ENCODE measurements around the gene RNFT2.

RNFT2 gene

DNA sequence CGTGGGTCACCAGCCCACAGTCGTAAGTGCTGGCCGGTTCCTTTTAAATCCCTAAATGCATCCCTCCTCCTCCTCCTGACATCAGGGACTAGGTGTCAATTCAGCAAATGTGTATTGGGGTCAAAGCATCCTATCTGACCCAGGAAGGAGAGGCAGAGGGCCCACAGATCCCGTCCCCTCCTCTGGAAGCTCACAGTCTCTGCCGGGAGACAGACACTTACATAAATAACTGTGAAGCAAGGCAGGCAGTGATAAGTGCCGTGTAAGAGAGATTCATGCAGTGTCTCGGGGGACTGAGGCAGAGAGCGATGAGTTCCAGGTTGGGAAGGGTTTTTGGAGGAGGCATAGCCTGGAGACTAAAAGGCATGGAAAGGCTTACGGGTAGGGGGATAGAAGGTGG is 99.0 kb downstream of the RNFT2 start:
- TF ChIP-seq, protein P1, sequence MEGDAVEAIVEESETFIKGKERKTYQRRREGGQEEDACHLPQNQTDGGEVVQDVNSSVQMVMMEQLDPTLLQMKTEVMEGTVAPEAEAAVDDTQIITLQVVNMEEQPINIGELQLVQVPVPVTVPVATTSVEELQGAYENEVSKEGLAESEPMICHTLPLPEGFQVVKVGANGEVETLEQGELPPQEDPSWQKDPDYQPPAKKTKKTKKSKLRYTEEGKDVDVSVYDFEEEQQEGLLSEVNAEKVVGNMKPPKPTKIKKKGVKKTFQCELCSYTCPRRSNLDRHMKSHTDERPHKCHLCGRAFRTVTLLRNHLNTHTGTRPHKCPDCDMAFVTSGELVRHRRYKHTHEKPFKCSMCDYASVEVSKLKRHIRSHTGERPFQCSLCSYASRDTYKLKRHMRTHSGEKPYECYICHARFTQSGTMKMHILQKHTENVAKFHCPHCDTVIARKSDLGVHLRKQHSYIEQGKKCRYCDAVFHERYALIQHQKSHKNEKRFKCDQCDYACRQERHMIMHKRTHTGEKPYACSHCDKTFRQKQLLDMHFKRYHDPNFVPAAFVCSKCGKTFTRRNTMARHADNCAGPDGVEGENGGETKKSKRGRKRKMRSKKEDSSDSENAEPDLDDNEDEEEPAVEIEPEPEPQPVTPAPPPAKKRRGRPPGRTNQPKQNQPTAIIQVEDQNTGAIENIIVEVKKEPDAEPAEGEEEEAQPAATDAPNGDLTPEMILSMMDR (IDR thresholded peaks at IDR 0.05; ENCODE audit: extremely low read depth, missing control alignments) = no peak
- no peak for DNase-seq (ENCODE audit: low spot score)

DNA sequence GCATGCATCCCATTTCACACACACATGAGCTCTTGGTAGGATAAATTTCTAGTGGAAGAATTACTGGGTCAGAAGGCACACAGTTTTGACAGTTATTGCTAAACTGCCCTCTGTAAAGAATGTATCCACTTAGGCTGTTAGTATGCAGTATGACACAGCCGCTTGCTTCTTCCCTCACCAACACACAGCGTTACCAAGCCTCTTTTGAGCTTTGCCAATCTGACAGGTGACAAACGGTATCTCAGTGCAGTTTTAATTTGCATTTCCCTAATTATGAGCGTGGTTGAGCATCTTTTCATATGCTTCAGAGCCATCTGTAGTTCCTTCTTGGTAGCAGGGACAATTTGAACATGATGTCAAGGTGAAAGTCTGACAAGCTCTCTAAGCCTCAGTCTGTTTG is 100.2 kb downstream of the RNFT2 start:
- DNase-seq (ENCODE audit: low spot score) = no peak
- TF ChIP-seq, protein P1 (IDR thresholded peaks at IDR 0.05; ENCODE audit: extremely low read depth, missing control alignments) = no peak

DNA sequence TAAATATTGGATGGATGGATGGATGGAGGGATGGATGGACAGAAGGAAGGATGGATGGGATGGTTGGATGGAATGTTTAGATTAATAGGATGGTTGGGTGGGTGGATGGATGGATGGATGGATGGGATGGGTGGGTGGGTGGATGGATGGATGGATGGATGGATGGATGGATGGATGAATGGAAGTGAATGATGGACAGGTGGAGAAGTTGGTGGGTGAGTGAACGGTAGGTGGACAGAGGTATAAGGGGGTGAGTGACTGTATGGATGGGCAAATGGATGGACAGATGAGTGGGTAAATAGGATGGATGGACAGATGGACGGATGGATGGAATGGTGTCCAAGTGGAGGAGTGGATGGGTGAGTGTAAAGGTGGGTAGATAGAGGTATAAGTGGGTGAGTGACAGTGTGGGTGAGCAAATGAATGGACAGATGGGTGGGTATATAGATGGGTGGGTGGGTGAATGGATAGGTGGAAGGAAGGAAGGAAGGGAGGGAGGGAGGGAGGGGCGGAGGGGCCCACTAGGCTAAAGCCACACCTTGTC is 101.2 kb downstream of the RNFT2 start:
- DNase-seq (ENCODE audit: low spot score) = no peak

DNA sequence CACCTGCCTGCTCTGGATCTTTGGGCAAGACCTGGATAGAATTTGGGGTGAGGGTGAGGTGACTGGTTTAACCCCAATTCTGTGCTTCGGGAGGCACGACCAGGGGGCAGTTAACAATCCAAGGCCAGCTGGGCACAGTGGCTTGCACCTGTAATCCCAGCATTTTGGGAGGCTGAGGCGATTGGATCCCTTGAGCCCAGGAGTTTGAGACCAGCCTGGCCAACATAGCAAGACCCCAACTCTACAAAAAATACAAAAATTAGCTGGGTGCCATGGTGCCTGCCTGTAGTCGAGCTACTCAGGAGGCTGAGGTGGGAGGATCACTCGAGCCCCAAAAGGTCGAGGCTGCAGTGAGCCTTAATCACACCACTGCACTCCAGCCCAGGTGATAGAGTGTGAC is 105.0 kb downstream of the RNFT2 start:
- no peak for DNase-seq (ENCODE audit: low spot score)
- TF ChIP-seq, protein P1 (IDR thresholded peaks at IDR 0.05; ENCODE audit: extremely low read depth, missing control alignments) = no peak

More for the DNA sequence above, 101.2 kb downstream of the RNFT2 start:
- TF ChIP-seq, protein P1 (IDR thresholded peaks at IDR 0.05; ENCODE audit: extremely low read depth, missing control alignments) = no peak

DNA sequence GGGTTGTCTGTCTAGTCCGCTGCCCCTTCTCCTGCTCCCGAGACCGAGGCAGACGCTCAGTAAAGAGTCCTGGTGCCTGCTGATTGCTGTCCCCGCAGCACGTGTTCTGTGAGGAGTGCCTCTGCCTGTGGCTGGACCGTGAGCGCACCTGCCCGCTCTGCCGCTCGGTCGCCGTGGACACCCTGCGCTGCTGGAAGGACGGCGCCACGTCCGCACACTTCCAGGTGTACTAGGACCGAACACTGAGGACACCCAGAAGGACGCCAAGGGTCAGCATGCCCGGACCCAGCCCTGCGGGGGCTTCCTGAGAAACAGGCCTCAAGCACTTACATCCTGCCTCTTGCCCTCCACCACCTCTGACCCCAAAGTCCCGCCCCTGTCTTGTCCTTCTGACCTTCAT is 111.1 kb downstream of the RNFT2 start:
- no peak for DNase-seq (ENCODE audit: low spot score)
- TF ChIP-seq, protein P1 (IDR thresholded peaks at IDR 0.05; ENCODE audit: extremely low read depth, missing control alignments) = no peak

DNA sequence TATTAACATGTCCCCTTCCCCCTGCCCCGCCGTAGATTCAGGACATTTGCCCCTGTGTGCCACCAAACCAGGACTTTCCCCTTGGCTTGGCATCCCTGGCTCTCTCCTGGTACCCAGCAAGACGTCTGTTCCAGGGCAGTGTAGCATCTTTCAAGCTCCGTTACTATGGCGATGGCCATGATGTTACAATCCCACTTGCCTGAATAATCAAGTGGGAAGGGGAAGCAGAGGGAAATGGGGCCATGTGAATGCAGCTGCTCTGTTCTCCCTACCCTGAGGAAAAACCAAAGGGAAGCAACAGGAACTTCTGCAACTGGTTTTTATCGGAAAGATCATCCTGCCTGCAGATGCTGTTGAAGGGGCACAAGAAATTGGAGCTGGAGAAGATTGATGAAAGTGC is 114.2 kb downstream of the RNFT2 start:
- TF ChIP-seq, protein P1 (IDR thresholded peaks at IDR 0.05; ENCODE audit: extremely low read depth, missing control alignments) = no peak
- no peak for DNase-seq (ENCODE audit: low spot score)

DNA sequence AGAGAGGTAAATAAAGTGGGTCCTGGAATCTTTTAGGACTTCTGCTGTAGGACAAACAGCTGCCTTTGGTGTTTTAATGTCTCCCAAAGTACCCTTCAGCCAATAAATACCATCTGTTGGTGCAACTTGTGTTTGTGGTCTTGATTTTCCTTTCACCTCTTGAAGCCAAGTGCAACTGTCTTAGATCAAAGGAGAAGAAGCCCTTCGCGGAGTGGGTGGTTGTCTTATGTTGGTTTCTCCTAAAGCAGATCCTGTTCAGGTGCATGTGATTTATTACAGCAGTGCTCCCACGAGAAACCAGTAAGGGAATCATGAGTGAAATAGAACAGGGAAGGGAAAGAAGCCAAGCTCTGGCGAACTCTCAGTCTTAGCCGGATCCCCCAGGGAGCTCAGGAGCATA is 115.4 kb downstream of the RNFT2 start:
- TF ChIP-seq, protein P1 (IDR thresholded peaks at IDR 0.05; ENCODE audit: extremely low read depth, missing control alignments) = no peak
- no peak for DNase-seq (ENCODE audit: low spot score)
